AG09319 (cell line): ENCODE measurements around the gene LRRC3C.

ENCODE experiments used
- DNase-seq: peaks from one replicate; pipeline ENCODE4 v3.0.0-alpha.2; 2010; ENCODE audit warnings: low read depth; ENCODE audit errors: extremely low read depth
- CTCF ChIP-seq: IDR thresholded peaks from 2 replicates; pipeline ENCODE4 v1.5.1; 2011; ENCODE audit warnings: low read depth, mild to moderate bottlenecking, inconsistent platforms, low read length, moderate library complexity

The LRRC3C gene

GRCh38 chr17:39965017-39965699, 37.6 kb downstream of the LRRC3C start:
- TF ChIP-seq CTCF, result no peak
- DNase-seq, result no peak

GRCh38 chr17:39966771-39967170, 39.2 kb downstream of the LRRC3C start:
- DNase-seq, result no peak
- no peak for TF ChIP-seq CTCF

- DNase-seq, result no peak
- TF ChIP-seq CTCF, result no peak
Observed at GRCh38 chr17:39968761-39969160, 41.2 kb downstream of the LRRC3C start.

GRCh38 chr17:39969375-39969774, 41.8 kb downstream of the LRRC3C start:
- no peak for DNase-seq
- TF ChIP-seq CTCF, result no peak

GRCh38 chr17:39970157-39970692, 42.7 kb downstream of the LRRC3C start:
- no peak for TF ChIP-seq CTCF
- DNase-seq, result no peak

- TF ChIP-seq CTCF, result no peak
- no peak for DNase-seq
Observed at GRCh38 chr17:39971076-39971603, 43.6 kb downstream of the LRRC3C start.

GRCh38 chr17:39972271-39972670, 44.7 kb downstream of the LRRC3C start:
- no peak for DNase-seq
- TF ChIP-seq CTCF, result no peak
